ENCODE data around the gene CAPN15. TPM values are rescaled to one million over a fixed set of nuclear protein-coding genes. Genes with fewer than 3 reads are reported as not detected.

Gene CAPN15
- total and polyA plus RNA-seq, 2 experiments from 2014 or later, result 5.4 to 68.0 TPM

- Histone ChIP-seq H3K79me2 (ENCODE audit: insufficient read depth) (no peaks in the 10 kb centered on the region), H3K36me3 (ENCODE audit: low read depth) (no peaks in the 10 kb centered on the region), H3K4me3 (no peak overlapping the region), H3K4me1 (ENCODE audit: insufficient read depth) (no peaks in the 10 kb centered on the region), H3K9me2 (ENCODE audit: insufficient read depth) (no peaks in the 10 kb centered on the region), H3K27ac (no peak overlapping the region), H4K20me1 (ENCODE audit: insufficient read depth) (no peaks in the 10 kb centered on the region), H3K27me3 (replicated peaks; ENCODE audit: insufficient read depth) (no peaks in the 10 kb centered on the region), H3K4me2 (ENCODE audit: unreplicated experiment) (no peak overlapping the region), H3K9ac (no peak overlapping the region), H3K9me3 (ENCODE audit: low read depth) (no peaks in the 10 kb centered on the region), H2AFZ (no peak overlapping the region), H3F3A (ENCODE audit: insufficient read depth) (no peaks in the 10 kb centered on the region)
- WGBS, 2 experiments (ENCODE audit: low coverage in 1 of 2, low lambda C conversion rate in 2 of 2, missing lambda C conversion rate in 2 of 2), result 93 to 98% methylated on average over 11 of the region's 11 CpGs
- no peak for DNase-seq
- TF ChIP-seq EZH2 (IDR thresholded peaks at IDR 0.05; ENCODE audit: insufficient read depth, poor library complexity, severe bottlenecking), result no peak
- no peak for TF ChIP-seq EZH2phosphoT487 (IDR thresholded peaks at IDR 0.05; ENCODE audit: insufficient read depth, low read depth)
- in situ Hi-C loops (cut with MboI), result no loop called here
Observed at GRCh38 chr16:515939-516226, 11.6 kb upstream of the CAPN15 start.

DNA sequence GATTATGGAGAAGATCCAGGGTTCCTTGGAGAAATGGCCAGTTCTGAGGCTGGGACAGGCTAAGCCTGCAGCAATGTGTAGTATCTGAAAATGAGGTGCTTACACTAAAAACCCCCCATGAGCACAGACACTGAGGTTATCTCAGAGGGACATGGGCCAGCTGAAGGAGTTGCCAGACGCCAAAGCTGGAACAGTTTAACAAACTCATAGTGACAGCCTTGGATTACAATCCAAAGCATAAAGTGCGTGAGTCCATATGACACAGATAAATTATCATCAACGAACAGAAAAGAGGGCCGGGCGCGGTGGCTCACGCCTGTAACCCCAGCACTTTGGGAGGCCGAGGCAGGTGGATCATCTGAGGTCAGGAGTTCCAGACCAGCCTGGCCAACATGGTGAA, 11.2 kb upstream of the CAPN15 start:
- H3K4me3 ChIP-seq, result no peak overlapping the region
- H3K9me2 ChIP-seq (ENCODE audit: insufficient read depth), result no peaks in the 10 kb centered on the region
- no peaks in the 10 kb centered on the region for H3K79me2 ChIP-seq (ENCODE audit: insufficient read depth)
- H4K20me1 ChIP-seq (ENCODE audit: insufficient read depth), result no peaks in the 10 kb centered on the region
- H3K27me3 ChIP-seq (replicated peaks; ENCODE audit: insufficient read depth), result no peaks in the 10 kb centered on the region
- TF ChIP-seq EZH2phosphoT487 (IDR thresholded peaks at IDR 0.05; ENCODE audit: insufficient read depth, low read depth), result no peak
- TF ChIP-seq EZH2 (IDR thresholded peaks at IDR 0.05; ENCODE audit: insufficient read depth, poor library complexity, severe bottlenecking), result no peak
- no peak overlapping the region for H3K9ac ChIP-seq
- 96% methylated on average over 8 of the region's 8 CpGs for WGBS, 2 experiments (ENCODE audit: low coverage in 1 of 2, low lambda C conversion rate in 2 of 2, missing lambda C conversion rate in 2 of 2)
- no peaks in the 10 kb centered on the region for H3K36me3 ChIP-seq (ENCODE audit: low read depth)
- no peaks in the 10 kb centered on the region for H3F3A ChIP-seq (ENCODE audit: insufficient read depth)
- no peak overlapping the region for H3K4me2 ChIP-seq (ENCODE audit: unreplicated experiment)
- no peaks in the 10 kb centered on the region for H3K4me1 ChIP-seq (ENCODE audit: insufficient read depth)
- in situ Hi-C loops (cut with MboI), result no loop called here
- no peaks in the 10 kb centered on the region for H3K9me3 ChIP-seq (ENCODE audit: low read depth)
- no peak for DNase-seq
- no peak overlapping the region for H3K27ac ChIP-seq
- no peak overlapping the region for H2AFZ ChIP-seq

DNA sequence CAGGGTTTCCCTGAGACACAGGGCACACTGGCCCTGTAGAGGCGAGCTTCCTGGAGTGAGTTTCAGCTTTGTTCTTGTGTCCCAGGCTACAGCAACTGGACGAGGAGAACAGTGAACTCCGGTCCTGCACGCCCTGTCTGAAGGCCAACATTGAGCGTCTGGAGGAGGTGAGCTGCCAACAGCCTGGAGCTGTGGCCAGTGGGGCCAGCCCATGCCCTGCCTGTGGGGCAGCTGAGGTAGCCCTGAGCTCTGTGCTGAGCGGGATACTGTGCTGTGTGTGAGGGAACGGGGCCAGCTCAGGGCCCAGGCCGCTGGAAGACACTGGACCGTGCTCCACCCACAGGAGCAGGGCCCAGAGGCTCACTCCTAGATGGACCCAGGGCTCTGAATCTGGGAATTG, 8.7 kb upstream of the CAPN15 start:
- Histone ChIP-seq H3K79me2 (ENCODE audit: insufficient read depth) (no peaks in the 10 kb centered on the region), H3K9me2 (ENCODE audit: insufficient read depth) (no peaks in the 10 kb centered on the region), H4K20me1 (ENCODE audit: insufficient read depth) (no peaks in the 10 kb centered on the region), H3K36me3 (ENCODE audit: low read depth) (no peaks in the 10 kb centered on the region), H3K4me2 (ENCODE audit: unreplicated experiment) (no peak overlapping the region), H3K4me3 (no peak overlapping the region), H3K4me1 (ENCODE audit: insufficient read depth) (0 out of 2 replicates have a peak, but pooled peaks cover under 1% of the 10 kb centered on the region), H3F3A (ENCODE audit: insufficient read depth) (no peaks in the 10 kb centered on the region), H2AFZ (no peak overlapping the region), H3K27me3 (replicated peaks; ENCODE audit: insufficient read depth) (no peaks in the 10 kb centered on the region), H3K9me3 (ENCODE audit: low read depth) (no peaks in the 10 kb centered on the region), H3K9ac (no peak overlapping the region), H3K27ac (no peak overlapping the region)
- in situ Hi-C loops (cut with MboI), result no loop called here
- WGBS, 2 experiments (ENCODE audit: low coverage in 1 of 2, low lambda C conversion rate in 2 of 2, missing lambda C conversion rate in 2 of 2), result 87 to 92% methylated on average over 9 of the region's 9 CpGs
- TF ChIP-seq EZH2 (IDR thresholded peaks at IDR 0.05; ENCODE audit: insufficient read depth, poor library complexity, severe bottlenecking), result no peak
- no peak for TF ChIP-seq EZH2phosphoT487 (IDR thresholded peaks at IDR 0.05; ENCODE audit: insufficient read depth, low read depth)
- DNase-seq, result no peak

- H3K4me1 ChIP-seq (ENCODE audit: insufficient read depth), result 0 out of 2 replicates have a peak, but pooled peaks cover 6% of the 10 kb centered on the region
- no peaks in the 10 kb centered on the region for H3K9me2 ChIP-seq (ENCODE audit: insufficient read depth)
- no peak overlapping the region for H2AFZ ChIP-seq
- H3K4me3 ChIP-seq, result no peak overlapping the region
- H3K4me2 ChIP-seq (ENCODE audit: unreplicated experiment), result no peak overlapping the region
- H3K36me3 ChIP-seq (ENCODE audit: low read depth), result no peaks in the 10 kb centered on the region
- no peak overlapping the region for H3K27ac ChIP-seq
- no peaks in the 10 kb centered on the region for H3K79me2 ChIP-seq (ENCODE audit: insufficient read depth)
- in situ Hi-C loops (cut with MboI), result no loop called here
- H3K9me3 ChIP-seq (ENCODE audit: low read depth), result no peaks in the 10 kb centered on the region
- H3K27me3 ChIP-seq (replicated peaks; ENCODE audit: insufficient read depth), result no peaks in the 10 kb centered on the region
- no peak for DNase-seq
- 93 to 97% methylated on average over 18 to 19 of the region's 19 CpGs for WGBS, 2 experiments (ENCODE audit: low coverage in 1 of 2, low lambda C conversion rate in 2 of 2, missing lambda C conversion rate in 2 of 2)
- H3F3A ChIP-seq (ENCODE audit: insufficient read depth), result 0 out of 2 replicates have a peak, but pooled peaks cover 4% of the 10 kb centered on the region
- H3K9ac ChIP-seq, result no peak overlapping the region
- no peaks in the 10 kb centered on the region for H4K20me1 ChIP-seq (ENCODE audit: insufficient read depth)
- no peak for TF ChIP-seq EZH2phosphoT487 (IDR thresholded peaks at IDR 0.05; ENCODE audit: insufficient read depth, low read depth)
- TF ChIP-seq EZH2 (IDR thresholded peaks at IDR 0.05; ENCODE audit: insufficient read depth, poor library complexity, severe bottlenecking), result no peak
Observed at GRCh38 chr16:519425-519824, 8.1 kb upstream of the CAPN15 start.
